Adipocyte (in vitro differentiated cells): ENCODE results near the gene EML1.

Experiments
- DNase-seq: peaks from one replicate; pipeline ENCODE4 v3.0.0-alpha.2; 2015; ENCODE audit warnings: low read depth
- H3K27me3 ChIP-seq: replicated peaks from 2 replicates; pipeline ENCODE4 v1.7.0; 2013; ENCODE audit warnings: mild to moderate bottlenecking, low read length, moderate library complexity; ENCODE audit not compliant: control insufficient read depth, insufficient read depth
- H3K36me3 ChIP-seq: 2 replicates; pipeline ENCODE4 v1.7.0; 2013; ENCODE audit warnings: low read length, mild to moderate bottlenecking, moderate library complexity; ENCODE audit not compliant: control insufficient read depth, insufficient read depth, severe bottlenecking
- H3K4me1 ChIP-seq: 2 replicates; pipeline ENCODE4 v1.7.0; 2013; ENCODE audit warnings: mild to moderate bottlenecking, low read length, moderate library complexity; ENCODE audit not compliant: control insufficient read depth, insufficient read depth
- H3K4me3 ChIP-seq: 2 replicates; pipeline ENCODE4 v1.7.0; 2013; ENCODE audit warnings: mild to moderate bottlenecking, low read length, moderate library complexity
- H3K9ac ChIP-seq: 2 replicates; pipeline ENCODE4 v1.7.0; 2013; ENCODE audit warnings: mild to moderate bottlenecking, low read length, moderate library complexity
- H3K9me3 ChIP-seq: 2 replicates; pipeline ENCODE4 v1.7.0; 2013; ENCODE audit warnings: mild to moderate bottlenecking, low read length, moderate library complexity; ENCODE audit not compliant: control insufficient read depth

EML1 gene

DNA sequence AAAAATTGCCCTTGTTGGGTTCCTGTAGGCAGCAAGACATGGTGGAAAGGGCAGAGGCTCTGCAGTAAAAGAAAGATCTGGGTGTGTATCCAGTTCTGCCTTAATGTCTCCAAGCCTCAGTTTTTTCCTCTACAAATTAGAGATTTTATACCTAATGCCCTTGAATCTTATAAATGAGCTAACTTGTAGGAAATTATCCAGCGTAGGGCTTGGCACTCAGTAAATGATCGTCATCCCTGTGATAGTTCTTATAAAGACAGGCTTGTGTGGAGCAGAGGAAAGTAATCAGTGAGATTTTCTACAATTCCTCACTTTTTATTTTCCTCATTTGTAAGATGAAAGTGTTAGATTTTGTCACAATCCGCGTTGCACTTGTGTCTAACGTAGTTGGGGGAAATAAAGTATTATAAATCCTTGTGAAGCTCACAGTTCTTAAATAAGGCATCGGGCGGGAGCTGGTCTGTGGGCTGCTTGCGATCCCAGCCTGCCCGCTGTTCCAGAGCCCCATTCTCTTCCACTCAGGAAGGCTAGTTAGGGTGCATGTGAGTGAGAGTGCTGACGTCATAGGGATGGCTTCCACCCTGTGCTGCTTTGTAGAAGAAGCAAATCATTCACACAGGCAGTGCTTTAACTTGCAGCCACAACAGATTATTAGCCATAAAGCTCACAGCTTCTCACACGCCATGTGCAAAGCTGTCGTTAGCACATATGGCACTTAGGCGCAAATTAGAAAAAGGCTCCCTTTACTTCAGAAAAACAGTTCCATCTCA, 87.6 kb downstream of the EML1 start:
- Histone ChIP-seq H3K4me3 (peak overlapping the region; percentile 55), H3K4me1 (peaks cover 22% of the 10 kb centered on the region), H3K36me3 (no peaks in the 10 kb centered on the region), H3K9ac (peak overlapping the region; percentile 46), H3K9me3 (no peaks in the 10 kb centered on the region), H3K27me3 (no peaks in the 10 kb centered on the region)
- no peak for DNase-seq

GRCh38 chr14:99883866-99884650, 90.8 kb downstream of the EML1 start:
- H3K9ac ChIP-seq: no peak overlapping the region
- H3K4me3 ChIP-seq: no peak overlapping the region
- no peaks in the 10 kb centered on the region for H3K9me3 ChIP-seq
- DNase-seq: no peak
- no peaks in the 10 kb centered on the region for H3K36me3 ChIP-seq
- peaks cover 19% of the 10 kb centered on the region for H3K4me1 ChIP-seq
- H3K27me3 ChIP-seq: no peaks in the 10 kb centered on the region

DNA sequence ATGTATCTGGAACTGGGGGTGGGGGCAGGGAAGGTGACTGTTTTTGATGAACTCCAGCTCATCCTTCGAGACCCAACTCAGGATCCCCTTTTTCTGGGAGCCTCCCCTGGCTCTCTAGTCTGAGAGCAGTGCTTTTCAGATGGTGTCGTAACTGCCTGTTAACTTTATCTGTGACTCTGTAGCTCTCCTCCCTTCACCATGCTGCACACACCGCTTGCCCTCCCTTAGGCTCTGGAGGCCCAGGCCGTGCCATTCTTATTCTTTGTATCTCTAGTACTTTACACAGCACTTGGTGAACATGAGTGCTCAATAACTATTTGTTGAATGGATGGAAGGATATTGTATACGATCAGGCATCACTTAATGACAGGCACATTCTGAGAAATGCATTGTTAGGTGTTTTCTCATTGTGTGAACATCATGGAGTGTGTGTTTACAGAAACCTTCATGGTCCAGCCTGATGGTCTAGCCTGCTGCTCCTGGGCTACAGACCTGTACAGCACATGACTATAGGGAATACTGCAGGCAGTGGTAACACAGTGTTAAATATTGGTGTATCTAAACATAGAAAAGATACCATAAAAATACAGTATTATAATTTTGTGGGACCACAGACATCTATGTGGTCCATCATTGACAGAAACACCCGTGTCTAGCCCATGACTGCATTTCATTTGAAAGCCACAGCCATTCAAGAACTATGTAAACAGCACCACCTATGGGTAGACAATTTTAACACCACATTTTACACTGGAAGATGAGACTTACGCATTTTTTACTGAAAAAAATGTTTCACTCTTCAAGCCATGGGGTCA, 91.8 kb downstream of the EML1 start:
- H3K4me1 ChIP-seq: peaks cover 13% of the 10 kb centered on the region

GRCh38 chr14:99885649-99885958, 92.4 kb downstream of the EML1 start:
- Histone ChIP-seq H3K9ac (no peak overlapping the region), H3K9me3 (no peaks in the 10 kb centered on the region), H3K4me1 (peaks cover 7% of the 10 kb centered on the region), H3K4me3 (no peak overlapping the region), H3K27me3 (no peaks in the 10 kb centered on the region), H3K36me3 (no peaks in the 10 kb centered on the region)
- DNase-seq: no peak

More for the DNA sequence above, 91.8 kb downstream of the EML1 start:
- Histone ChIP-seq H3K27me3 (no peaks in the 10 kb centered on the region), H3K9me3 (no peaks in the 10 kb centered on the region), H3K9ac (no peak overlapping the region), H3K36me3 (no peaks in the 10 kb centered on the region), H3K4me3 (no peak overlapping the region)
- DNase-seq: peak; percentile 90

DNA sequence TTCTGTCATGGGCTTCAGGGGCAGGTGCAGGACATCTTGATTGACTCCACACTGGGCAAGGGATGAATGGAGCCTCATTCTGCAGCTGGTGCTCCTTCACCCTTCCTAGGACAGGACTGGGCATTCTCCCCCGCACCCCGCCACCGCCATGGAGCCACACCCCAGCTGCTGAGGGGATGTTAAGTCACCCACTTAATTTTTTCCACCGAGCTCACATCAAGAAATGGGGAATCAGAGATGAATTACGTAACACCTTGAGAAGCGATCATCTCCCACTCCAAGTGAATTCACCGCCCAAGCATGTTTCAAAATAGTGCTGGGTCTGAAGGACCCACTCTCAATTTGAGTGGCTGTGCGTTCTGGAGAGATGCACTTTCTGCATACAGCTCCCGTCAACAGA, 94.2 kb downstream of the EML1 start:
- H3K36me3 ChIP-seq: no peaks in the 10 kb centered on the region
- no peaks in the 10 kb centered on the region for H3K4me1 ChIP-seq
- no peaks in the 10 kb centered on the region for H3K27me3 ChIP-seq
- DNase-seq: no peak
- no peak overlapping the region for H3K4me3 ChIP-seq
- no peaks in the 10 kb centered on the region for H3K9me3 ChIP-seq
- H3K9ac ChIP-seq: no peak overlapping the region

GRCh38 chr14:99888149-99888548, 94.9 kb downstream of the EML1 start:
- H3K4me1 ChIP-seq: no peaks in the 10 kb centered on the region
- no peaks in the 10 kb centered on the region for H3K36me3 ChIP-seq
- no peaks in the 10 kb centered on the region for H3K9me3 ChIP-seq
- H3K4me3 ChIP-seq: no peak overlapping the region
- no peak overlapping the region for H3K9ac ChIP-seq
- H3K27me3 ChIP-seq: no peaks in the 10 kb centered on the region
- no peak for DNase-seq

GRCh38 chr14:99889268-99889667, 96.1 kb downstream of the EML1 start:
- no peaks in the 10 kb centered on the region for H3K27me3 ChIP-seq
- H3K9ac ChIP-seq: no peak overlapping the region
- H3K36me3 ChIP-seq: no peaks in the 10 kb centered on the region
- no peak overlapping the region for H3K4me3 ChIP-seq
- no peak for DNase-seq
- H3K4me1 ChIP-seq: no peaks in the 10 kb centered on the region
- H3K9me3 ChIP-seq: no peaks in the 10 kb centered on the region

- Histone ChIP-seq H3K4me1 (no peaks in the 10 kb centered on the region), H3K27me3 (no peaks in the 10 kb centered on the region), H3K9ac (no peak overlapping the region), H3K9me3 (no peaks in the 10 kb centered on the region), H3K36me3 (no peaks in the 10 kb centered on the region), H3K4me3 (no peak overlapping the region)
- no peak for DNase-seq
Observed at GRCh38 chr14:99891266-99891665, 98.1 kb downstream of the EML1 start.

- Histone ChIP-seq H3K4me3 (no peak overlapping the region), H3K9ac (no peak overlapping the region), H3K36me3 (no peaks in the 10 kb centered on the region), H3K4me1 (no peaks in the 10 kb centered on the region), H3K9me3 (no peaks in the 10 kb centered on the region), H3K27me3 (no peaks in the 10 kb centered on the region)
- no peak for DNase-seq
Observed at GRCh38 chr14:99891900-99892299, 98.7 kb downstream of the EML1 start.

DNA sequence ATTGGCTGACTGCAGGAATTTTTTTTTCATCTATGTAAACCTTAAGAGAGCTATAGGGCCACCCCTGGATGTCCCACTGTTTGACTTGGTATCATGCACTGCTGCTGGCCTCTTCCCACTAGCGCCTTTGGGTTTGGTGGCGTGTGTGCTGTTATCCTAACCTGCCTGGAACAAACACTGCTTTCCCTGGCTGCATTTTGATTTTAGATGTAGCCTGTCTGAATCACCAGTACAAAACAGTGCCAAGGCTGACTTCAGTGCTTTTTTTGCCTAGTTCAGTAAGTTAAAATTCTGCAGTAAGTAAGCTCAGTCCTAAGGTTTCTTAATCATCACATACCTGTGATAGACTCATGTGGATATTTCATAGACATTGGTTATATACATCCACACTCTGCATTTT, 99.2 kb downstream of the EML1 start:
- H3K27me3 ChIP-seq: no peaks in the 10 kb centered on the region
- H3K9ac ChIP-seq: no peak overlapping the region
- H3K4me1 ChIP-seq: no peaks in the 10 kb centered on the region
- H3K4me3 ChIP-seq: no peak overlapping the region
- no peaks in the 10 kb centered on the region for H3K9me3 ChIP-seq
- no peak for DNase-seq
- peaks cover 1% of the 10 kb centered on the region for H3K36me3 ChIP-seq

GRCh38 chr14:99896361-99896760, 103.1 kb downstream of the EML1 start:
- Histone ChIP-seq H3K4me1 (no peaks in the 10 kb centered on the region), H3K9ac (no peak overlapping the region), H3K36me3 (peaks cover 14% of the 10 kb centered on the region), H3K27me3 (no peaks in the 10 kb centered on the region), H3K4me3 (no peak overlapping the region), H3K9me3 (no peaks in the 10 kb centered on the region)
- no peak for DNase-seq
